22Rv1 (cell line): ENCODE measurements around the gene PDIA5.

ENCODE experiments used
- CTCF ChIP-seq: fragments of 450-650 bp; IDR thresholded peaks from 2 replicates; pipeline ENCODE4 v1.5.1; 2017; ENCODE audit warnings: mild to moderate bottlenecking
- ZFX ChIP-seq: fragments of 450-650 bp; IDR thresholded peaks from 2 replicates; pipeline ENCODE4 v1.6.1; 2017; ENCODE audit warnings: antibody characterized with exemption, borderline replicate concordance

GRCh38 chr3:123110976-123111615 is 44.3 kb downstream of the PDIA5 start:
- no peak for TF ChIP-seq CTCF
- no peak for TF ChIP-seq ZFX
